ENCODE data around the gene TEK.
"Not testable (repeated sequence)": the region's sequence is repeated elsewhere in the genome, so short reads cannot be mapped to it uniquely, and the experiment has no call there.

Gene TEK

DNA sequence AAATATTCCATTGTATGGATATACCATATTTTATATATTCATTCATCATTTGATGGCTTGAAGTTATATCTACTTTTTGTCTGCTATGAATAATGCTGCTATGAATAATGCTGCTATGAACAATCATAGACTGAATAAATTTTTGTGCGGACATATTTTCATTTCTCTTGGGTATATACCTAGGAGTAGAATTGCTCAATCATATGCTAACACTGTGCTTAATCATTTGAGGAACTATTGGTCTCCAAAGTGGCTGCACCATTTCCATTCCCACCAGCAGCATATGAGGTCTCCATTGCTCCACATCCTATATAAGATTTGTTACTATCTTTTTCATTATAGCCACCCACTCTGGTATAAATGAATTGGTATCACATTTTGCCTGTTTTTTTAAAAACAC lies 18.3 kb upstream of the TEK start (continued):
- TF ChIP-seq, protein P1, sequence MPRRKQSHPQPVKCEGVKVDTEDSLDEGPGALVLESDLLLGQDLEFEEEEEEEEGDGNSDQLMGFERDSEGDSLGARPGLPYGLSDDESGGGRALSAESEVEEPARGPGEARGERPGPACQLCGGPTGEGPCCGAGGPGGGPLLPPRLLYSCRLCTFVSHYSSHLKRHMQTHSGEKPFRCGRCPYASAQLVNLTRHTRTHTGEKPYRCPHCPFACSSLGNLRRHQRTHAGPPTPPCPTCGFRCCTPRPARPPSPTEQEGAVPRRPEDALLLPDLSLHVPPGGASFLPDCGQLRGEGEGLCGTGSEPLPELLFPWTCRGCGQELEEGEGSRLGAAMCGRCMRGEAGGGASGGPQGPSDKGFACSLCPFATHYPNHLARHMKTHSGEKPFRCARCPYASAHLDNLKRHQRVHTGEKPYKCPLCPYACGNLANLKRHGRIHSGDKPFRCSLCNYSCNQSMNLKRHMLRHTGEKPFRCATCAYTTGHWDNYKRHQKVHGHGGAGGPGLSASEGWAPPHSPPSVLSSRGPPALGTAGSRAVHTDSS (tag by site-specific recombination; IDR thresholded peaks at IDR 0.05), result no peak
- TF ChIP-seq, protein P2, sequence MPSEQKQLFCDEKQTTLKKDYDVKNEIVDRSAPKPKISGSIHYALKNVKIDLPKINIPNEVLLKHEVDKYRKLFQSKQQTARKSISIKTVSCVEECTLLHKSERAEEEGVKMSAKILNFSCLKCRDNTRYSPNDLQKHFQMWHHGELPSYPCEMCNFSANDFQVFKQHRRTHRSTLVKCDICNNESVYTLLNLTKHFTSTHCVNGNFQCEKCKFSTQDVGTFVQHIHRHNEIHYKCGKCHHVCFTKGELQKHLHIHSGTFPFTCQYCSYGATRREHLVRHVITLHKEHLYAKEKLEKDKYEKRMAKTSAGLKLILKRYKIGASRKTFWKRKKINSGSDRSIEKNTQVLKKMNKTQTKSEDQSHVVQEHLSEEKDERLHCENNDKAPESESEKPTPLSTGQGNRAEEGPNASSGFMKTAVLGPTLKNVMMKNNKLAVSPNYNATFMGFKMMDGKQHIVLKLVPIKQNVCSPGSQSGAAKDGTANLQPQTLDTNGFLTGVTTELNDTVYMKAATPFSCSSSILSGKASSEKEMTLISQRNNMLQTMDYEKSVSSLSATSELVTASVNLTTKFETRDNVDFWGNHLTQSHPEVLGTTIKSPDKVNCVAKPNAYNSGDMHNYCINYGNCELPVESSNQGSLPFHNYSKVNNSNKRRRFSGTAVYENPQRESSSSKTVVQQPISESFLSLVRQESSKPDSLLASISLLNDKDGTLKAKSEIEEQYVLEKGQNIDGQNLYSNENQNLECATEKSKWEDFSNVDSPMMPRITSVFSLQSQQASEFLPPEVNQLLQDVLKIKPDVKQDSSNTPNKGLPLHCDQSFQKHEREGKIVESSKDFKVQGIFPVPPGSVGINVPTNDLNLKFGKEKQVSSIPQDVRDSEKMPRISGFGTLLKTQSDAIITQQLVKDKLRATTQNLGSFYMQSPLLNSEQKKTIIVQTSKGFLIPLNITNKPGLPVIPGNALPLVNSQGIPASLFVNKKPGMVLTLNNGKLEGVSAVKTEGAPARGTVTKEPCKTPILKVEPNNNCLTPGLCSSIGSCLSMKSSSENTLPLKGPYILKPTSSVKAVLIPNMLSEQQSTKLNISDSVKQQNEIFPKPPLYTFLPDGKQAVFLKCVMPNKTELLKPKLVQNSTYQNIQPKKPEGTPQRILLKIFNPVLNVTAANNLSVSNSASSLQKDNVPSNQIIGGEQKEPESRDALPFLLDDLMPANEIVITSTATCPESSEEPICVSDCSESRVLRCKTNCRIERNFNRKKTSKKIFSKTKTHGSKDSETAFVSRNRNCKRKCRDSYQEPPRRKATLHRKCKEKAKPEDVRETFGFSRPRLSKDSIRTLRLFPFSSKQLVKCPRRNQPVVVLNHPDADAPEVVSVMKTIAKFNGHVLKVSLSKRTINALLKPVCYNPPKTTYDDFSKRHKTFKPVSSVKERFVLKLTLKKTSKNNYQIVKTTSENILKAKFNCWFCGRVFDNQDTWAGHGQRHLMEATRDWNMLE (tag by site-specific recombination; conservative IDR thresholded peaks at IDR 0.05; ENCODE audit: low read depth), result no peak
- TF ChIP-seq ZNF132 (tag by site-specific recombination; IDR thresholded peaks at IDR 0.05; ENCODE audit: borderline replicate concordance), result no peak
- no peak for TF ChIP-seq ZFP3 (tag by site-specific recombination; IDR thresholded peaks at IDR 0.05; ENCODE audit: low read depth)
- no peak for TF ChIP-seq ZNF37A (tag by site-specific recombination; IDR thresholded peaks at IDR 0.05)

DNA sequence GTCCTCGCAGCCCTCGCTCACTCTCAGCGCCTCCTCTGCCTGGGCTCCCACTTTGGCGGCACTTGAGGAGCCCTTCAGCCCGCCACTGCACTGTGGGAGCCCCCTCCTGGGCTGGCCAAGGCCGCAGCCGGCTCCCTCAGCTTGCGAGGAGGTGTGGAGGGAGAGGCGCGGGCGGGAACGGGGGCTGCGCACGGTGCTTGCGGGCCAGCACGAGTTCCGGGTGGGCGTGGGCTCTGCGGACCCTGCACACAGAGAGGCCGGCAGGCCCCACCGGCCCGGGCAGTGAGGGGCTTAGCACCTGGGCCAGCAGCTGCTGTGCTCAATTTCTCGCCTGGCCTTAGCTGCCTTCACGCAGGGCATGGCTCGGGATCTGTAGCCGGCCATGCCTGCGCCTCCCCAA lies 16.5 kb upstream of the TEK start:
- CTCF ChIA-PET; H3K4me1 ChIP-seq (ENCODE audit: control insufficient read depth, insufficient read depth, low read length); POLR2A ChIA-PET; H3K9me3 ChIP-seq (ENCODE audit: control insufficient read depth, insufficient read depth, low read depth, low read length); H3K27ac ChIP-seq (ENCODE audit: extremely low read depth, low read depth, low read length); H3K4me3 ChIP-seq (ENCODE audit: low read depth, low read length); H3K36me3 ChIP-seq (ENCODE audit: control insufficient read depth in 2 of 2, insufficient read depth in 1 of 2, low read length in 2 of 2): not testable (repeated sequence)

DNA sequence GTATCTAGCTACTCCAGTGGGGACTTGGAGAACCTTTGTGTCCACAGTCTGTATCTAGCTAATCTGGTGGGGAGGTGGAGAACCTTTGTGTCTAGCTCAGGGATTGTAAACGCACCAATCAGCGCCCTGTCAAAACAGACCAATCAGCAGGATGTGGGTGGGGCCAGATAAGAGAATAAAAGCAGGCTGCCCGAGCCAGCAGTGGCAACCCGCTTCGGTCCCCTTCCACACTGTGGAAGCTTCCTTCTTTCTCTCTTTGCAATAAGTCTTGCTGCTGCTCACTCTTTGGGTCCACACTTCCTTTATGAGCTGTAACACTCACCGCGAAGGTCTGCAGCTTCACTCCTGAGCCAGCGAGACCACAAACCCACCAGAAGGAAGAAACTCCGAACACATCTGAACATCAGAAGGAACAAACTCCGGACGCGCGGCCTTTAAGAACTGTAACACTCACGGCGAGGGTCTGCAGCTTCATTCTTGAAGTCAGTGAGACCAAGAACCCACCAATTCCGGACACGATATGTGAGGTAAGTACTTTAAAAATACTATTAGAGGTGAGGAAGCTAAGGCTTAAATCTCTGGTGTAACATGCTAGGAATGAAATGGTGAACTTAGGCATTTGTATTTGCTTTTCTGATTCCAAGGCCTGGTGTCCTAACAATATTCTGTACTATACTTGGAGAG lies 15.5 kb upstream of the TEK start:
- H3K4me1 ChIP-seq (ENCODE audit: control insufficient read depth, insufficient read depth, low read length); H3K4me3 ChIP-seq (ENCODE audit: low read depth, low read length); POLR2A ChIA-PET; H3K9me3 ChIP-seq (ENCODE audit: control insufficient read depth, insufficient read depth, low read depth, low read length); H3K27ac ChIP-seq (ENCODE audit: extremely low read depth, low read depth, low read length); H3K36me3 ChIP-seq (ENCODE audit: control insufficient read depth in 2 of 2, insufficient read depth in 1 of 2, low read length in 2 of 2): not testable (repeated sequence)
- CTCF ChIA-PET, result interaction anchor here (0.8 kb wide), 1 partner anchor 118 kb away, joined by 4 read pairs; no protein-coding TSS in a partner anchor

DNA sequence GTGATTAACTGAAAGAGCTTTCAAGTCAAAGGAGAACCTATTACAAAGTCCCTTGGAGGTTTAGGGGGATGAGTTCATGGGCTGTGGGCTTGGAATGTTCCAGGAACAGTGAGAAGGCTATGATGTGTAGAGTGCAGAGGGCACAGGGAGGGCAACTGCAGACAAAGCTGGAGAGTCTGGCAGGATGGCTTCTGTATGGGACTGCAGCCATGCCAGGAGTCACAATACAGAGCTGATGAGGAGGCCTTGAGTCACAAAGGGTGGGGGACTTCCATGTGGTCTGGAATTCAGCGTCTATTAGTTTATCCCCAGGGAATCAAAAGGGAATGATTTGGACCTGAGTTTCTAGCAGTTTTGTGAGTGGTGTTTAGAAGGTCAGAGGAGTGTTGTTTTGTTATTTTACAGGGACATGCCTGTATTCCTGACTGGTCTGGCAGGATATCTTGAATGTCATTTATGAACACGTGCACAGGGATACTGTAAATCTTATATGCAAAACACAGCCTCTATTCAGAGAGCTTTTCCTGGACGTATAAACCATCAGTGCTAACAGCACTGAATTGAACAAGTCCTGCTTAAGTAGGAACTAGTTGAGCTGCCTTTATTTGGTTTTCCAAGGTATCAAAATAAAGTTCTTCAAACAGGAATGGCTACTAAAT lies 14.3 kb upstream of the TEK start:
- no peaks in the 10 kb centered on the region for H3K4me1 ChIP-seq (ENCODE audit: control insufficient read depth, insufficient read depth, low read length)
- H3K36me3 ChIP-seq (ENCODE audit: control insufficient read depth in 2 of 2, insufficient read depth in 1 of 2, low read length in 2 of 2), result no peaks in the 10 kb centered on the region
- CTCF ChIA-PET, result interaction anchor here (0.8 kb wide), 1 partner anchor 119 kb away, joined by 4 read pairs; no protein-coding TSS in a partner anchor
- POLR2A ChIA-PET, result no interaction called here
- no peak overlapping the region for H3K27ac ChIP-seq (ENCODE audit: extremely low read depth, low read depth, low read length)
- no peaks in the 10 kb centered on the region for H3K9me3 ChIP-seq (ENCODE audit: control insufficient read depth, insufficient read depth, low read depth, low read length)
- TF ChIP-seq RBAK (tag by site-specific recombination; IDR thresholded peaks at IDR 0.05), result no peak
- no peak for TF ChIP-seq ZNF747 (tag by site-specific recombination; IDR thresholded peaks at IDR 0.05)
- TF ChIP-seq ZNF155 (tag by site-specific recombination; IDR thresholded peaks at IDR 0.05), result no peak
- no peak for TF ChIP-seq SCRT2 (tag by site-specific recombination; IDR thresholded peaks at IDR 0.05)
- no peak for TF ChIP-seq ZNF514 (tag by site-specific recombination; IDR thresholded peaks at IDR 0.05)
- TF ChIP-seq, protein P3, sequence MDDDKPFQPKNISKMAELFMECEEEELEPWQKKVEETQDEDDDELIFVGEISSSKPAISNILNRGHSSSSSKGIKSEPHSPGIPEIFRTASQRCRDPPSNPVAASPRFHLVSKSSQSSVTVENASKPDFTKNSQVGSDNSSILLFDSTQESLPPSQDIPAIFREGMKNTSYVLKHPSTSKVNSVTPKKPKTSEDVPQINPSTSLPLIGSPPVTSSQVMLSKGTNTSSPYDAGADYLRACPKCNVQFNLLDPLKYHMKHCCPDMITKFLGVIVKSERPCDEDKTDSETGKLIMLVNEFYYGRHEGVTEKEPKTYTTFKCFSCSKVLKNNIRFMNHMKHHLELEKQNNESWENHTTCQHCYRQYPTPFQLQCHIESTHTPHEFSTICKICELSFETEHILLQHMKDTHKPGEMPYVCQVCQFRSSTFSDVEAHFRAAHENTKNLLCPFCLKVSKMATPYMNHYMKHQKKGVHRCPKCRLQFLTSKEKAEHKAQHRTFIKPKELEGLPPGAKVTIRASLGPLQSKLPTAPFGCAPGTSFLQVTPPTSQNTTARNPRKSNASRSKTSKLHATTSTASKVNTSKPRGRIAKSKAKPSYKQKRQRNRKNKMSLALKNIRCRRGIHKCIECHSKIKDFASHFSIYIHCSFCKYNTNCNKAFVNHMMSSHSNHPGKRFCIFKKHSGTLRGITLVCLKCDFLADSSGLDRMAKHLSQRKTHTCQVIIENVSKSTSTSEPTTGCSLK (tag by site-specific recombination; IDR thresholded peaks at IDR 0.05), result no peak
- no peak for TF ChIP-seq ZNF558 (tag by site-specific recombination; IDR thresholded peaks at IDR 0.05)
- TF ChIP-seq ZBTB7A (tag by site-specific recombination; IDR thresholded peaks at IDR 0.05; ENCODE audit: low read depth), result no peak
- no peak overlapping the region for H3K4me3 ChIP-seq (ENCODE audit: low read depth, low read length)

Data from HEK293 (cell line).